GM21717 (cell line): ENCODE measurements around the gene HSD17B2.

Experiments used
- ATAC-seq: cut with Tn5 transposase; IDR thresholded peaks from one replicate; pipeline ENCODE4 v1.9.1; 2021; ENCODE audit warnings: mild to moderate bottlenecking, moderate library complexity; ENCODE audit not compliant: unreplicated experiment

The HSD17B2 gene

DNA sequence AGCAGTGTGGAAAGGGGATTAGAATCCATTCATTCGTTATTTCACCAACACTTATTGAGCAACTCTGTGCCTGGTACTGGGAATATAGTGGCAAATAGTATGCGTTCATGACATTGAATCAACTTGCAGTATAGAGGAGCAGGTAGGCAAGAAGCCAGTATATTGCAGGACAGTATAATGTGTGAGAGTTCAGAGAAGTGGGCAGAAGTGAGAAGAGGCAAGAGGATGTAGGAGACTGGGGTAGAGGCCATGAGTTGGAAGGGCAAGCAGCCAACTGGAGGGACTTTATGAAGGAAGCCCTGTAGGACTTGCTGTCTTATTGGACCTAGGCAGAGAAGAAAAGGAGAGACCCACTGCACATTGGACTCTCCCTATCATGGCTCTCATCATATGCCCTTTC lies 12.3 kb downstream of the HSD17B2 start:
- ATAC-seq = no peak

DNA sequence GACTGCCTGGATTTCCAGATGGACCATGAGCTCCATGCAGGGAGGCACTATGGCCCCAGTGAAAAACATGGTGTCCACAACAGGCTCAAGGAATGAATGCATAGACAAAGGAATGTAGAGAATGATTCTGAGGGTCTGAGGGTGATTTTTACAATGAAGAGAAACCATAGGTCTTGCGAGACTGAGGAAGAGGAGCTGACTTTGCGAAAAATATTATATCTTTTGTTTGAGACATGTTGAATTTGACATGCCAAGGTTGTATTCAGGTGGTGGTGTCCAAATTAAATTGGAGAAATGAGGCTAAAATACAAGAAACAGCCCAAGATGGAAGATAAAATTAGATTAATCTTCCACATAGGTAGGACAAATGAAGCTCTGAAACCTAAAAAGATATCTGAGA lies 12.7 kb downstream of the HSD17B2 start:
- ATAC-seq = no peak

DNA sequence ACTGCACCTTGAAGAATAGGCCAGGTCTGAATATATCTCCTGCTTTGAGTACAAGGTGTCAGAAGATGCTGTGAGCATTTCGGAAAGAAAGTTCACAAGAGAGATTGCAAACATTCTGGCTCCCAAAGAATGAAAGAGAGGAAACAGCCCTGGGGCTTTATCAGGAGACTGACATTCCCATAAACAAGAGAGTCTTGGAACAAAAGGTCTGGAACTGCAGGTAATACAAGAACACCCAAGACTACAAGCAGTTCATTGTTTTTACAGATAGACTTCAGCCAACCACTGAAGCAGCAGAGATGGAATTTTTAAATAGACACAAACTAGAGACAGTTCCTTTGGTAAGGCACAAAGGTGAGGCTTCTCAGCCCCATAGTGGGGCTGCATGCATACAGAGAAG lies 14.4 kb downstream of the HSD17B2 start:
- ATAC-seq = no peak

DNA sequence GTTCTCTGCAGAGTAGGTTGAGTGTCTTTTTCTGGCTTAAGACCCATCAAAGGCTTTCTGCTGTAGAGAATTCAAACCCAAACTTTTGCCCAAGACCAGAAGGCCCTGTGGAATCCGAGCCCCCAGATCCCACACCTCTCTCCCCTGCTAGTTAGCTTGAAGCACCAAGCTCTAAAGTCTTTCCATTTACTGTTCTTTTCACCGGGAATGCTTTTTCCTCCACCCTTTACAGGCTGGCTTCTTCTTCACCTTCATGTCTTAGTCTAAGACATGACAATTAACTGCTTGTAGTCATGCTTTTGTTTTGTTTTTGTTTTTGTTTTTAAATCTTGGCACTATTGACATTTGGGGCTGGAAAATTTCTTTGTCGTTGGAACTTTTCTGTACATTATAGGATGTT lies 15.5 kb downstream of the HSD17B2 start:
- no peak for ATAC-seq

DNA sequence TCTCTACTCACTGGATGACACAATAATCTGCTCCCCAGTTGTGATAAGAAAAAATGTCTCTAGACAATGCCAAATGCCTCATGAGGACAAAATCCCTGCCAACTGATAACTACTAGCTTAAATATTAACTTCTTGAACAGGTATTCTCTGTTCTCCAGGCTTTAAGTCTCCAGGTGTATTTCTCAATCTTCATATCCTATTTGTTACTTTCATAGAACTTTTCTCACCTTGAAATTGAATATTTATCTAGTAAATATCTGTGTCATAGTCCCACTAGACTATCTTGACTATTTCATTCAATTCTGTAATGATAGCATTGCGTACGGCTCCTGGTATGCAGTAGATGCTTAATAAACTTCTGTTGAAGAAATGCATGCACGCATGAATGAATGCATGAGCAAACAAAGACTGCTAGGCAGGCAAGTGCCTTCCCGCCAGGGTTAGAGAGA lies 15.9 kb downstream of the HSD17B2 start:
- no peak for ATAC-seq

DNA sequence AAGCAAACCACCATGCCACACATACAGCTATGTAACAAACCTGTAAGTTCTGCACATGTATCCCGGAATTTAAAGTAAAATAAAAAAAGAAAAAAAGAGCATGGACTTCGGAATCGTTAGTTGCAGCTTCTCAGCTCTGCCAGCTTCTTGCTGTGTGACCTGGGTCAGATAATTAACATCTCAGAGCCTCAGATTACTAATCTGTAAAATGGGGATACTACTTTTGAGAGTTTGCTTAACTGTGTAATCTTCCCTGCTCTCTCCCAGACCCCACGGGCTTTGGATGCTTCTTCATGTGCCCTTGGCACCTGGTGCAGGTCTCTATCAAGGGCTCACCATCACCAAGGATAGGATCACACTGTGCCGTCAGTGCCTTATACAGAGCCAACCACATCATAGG lies 16.6 kb downstream of the HSD17B2 start:
- no peak for ATAC-seq

DNA sequence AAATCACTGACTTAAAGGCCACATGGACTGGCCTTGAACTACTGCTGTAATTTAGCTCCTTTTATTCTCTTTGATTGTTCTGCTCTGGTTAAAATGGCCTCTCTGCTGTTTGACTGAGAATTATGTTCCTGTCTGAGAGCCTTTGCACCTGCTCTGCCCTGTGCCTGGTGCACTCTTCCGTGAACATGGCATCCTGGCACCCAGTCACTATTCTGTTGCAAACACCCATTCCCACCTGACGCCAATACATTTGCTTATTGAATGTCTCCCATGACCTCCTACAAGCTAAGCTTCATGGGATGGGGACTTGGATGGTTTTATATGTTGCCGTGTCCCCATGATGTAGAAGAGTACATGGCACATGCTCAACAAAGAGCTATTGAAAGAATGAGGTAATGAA lies 20.1 kb downstream of the HSD17B2 start:
- ATAC-seq = no peak

DNA sequence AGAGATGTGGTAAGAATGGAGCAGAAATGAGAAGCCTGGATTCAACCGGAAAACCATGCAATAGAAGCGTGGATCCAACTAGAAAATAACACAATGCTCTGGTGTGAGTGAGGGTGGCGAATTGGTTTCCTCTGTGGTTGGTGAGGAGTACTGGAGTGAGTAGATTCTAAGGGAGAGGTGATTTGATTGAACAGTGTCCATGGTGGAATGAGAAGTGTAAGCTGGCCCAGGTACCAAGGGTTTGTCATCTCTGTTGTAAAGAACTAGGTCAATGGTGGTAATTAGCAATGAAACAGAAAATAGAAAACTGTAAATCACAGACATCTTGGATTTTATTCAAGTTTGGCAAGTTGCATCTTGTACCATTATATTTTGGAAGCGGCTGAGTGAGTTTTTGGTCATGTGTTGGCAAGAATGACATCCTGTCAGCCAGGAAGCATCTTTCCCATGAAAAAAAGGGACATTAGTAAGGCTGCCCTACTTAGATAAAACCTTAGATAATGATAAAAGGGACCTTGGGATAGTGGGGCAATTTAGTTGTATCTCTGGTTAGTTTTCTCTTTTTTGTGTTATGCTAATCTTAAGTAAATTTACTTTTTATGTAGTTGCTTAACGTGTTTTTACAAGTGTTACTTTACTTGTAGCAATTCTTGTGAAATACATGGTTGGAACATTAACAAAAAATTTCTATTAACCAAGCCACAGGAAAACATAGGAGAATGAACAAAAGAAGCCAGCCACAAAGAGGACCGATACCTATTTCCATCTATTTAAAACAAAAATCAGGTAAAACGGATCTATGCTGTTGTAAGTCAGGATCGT lies 20.9 kb downstream of the HSD17B2 start:
- no peak for ATAC-seq

DNA sequence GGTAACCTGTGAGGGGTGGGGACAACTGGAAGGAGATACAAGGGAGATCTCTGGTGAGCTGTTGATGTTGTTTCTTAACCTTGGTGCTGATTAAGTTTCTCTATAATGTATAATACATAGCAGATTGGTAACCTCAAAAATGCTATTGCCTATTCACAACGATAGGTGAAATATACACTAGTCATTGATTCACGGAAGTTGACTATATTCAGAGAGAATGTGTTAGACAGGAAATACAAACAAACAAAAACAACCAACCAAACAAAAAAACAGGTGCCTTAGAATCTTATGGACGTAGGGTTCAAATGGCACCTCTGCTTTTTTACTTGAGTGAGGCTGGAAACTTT lies 21.5 kb downstream of the HSD17B2 start:
- ATAC-seq = no peak

DNA sequence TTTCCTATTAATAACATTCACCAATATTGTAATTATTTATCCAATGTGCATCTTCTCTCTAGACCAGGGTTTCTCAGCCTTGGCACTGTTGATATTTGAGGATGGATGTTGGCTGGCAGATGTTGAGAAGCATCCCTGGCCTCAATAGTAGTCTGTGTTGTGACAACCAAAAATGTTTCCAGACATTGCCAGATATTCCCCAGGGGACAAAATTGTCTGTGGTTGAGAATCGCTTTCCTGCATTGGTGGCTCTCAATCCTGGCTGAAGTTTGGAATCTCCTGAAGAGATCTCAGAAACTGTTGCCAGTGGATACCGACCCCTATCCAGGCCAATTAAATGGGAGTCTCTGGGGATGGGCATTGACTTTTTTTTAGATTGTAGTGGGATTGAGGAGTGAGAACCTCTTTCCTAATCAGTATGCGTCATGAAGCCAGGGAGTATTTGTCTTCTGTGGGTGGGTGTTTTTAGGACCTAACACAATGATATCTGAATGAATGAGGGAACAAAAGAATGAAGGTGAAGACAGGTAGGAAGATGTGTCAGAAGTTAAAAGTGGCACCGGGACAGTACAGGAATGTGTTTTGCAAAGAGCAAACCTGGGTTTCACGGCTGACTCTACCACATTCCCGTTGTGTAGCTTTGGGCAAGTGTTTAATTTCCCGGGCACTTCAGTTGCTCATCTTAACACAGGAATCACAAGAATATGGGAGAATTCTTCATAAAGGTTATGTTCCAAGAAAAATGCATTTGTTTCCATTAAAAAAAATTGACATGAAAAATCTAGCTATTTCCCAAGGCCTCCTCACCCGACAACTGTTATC lies 24.3 kb downstream of the HSD17B2 start:
- no peak for ATAC-seq

DNA sequence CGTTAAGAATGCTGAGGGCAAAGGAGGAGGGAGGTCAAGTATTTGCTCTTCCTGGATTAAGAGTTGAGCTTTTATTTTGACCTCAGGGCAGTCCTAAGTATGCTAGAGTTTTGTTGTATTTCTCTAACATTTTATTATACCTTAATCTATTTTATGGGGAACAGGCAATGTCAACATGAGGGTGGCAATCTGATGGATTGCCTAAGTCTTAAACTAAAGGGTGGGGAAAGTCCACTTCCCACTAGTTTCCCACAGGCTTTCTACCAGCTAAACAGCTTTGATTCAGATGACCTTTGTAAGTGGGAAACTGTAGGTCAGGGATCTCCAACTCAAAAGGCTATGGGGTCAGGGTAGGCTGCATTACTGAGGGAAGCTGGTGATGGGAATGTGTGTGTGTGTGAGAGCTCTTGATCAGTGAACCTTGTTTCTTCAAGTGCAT lies 24.9 kb downstream of the HSD17B2 start:
- ATAC-seq = no peak

DNA sequence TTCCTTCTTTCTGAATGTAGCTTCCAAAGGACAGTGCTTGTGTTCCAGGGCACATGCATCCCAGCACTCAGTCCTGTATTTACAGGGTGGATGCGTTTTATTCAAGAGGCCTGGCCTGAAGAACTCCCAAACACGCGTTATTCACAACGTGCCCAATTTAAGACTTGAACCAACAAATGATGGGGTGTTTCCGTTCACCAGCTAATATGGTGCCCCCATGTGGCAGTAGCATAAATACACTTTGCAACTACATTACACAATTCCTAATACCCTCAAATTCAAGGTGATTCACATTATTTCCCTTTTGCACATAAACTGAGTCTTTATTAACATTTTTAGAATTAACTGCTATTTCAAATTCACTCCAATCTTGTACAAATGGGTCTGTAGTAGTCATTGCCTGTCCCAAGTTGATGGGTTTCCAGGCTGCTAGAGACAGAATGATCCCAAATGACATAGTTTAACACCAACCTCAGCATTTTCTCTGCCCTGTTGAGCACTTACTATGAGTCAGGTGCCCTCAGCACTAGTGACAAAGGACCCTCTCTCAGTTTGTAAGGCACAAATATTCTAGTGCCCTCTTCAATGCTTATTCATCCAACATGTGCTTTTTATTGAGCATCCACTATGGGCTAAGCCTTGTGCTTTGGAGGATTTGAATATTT lies 26.9 kb downstream of the HSD17B2 start:
- ATAC-seq = no peak

DNA sequence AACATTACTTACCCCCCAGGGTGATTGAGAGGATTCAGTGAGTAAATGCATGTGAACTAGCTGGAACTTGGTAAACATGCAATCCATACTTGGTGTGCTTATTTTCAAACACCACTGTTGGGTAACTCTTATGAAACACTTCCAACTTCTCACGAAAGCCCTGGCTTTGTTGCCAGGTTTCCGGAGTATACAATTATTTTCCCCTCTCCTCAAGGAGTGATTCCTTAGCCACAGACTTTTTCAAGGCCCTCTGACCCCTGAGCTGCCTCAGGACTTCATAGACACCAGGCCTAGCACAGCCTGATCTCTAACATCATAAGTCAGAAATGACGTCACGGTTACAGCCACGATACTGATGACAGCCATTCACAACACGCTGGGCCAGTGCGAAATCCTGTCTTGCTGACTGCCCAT lies 27.6 kb downstream of the HSD17B2 start:
- no peak for ATAC-seq

DNA sequence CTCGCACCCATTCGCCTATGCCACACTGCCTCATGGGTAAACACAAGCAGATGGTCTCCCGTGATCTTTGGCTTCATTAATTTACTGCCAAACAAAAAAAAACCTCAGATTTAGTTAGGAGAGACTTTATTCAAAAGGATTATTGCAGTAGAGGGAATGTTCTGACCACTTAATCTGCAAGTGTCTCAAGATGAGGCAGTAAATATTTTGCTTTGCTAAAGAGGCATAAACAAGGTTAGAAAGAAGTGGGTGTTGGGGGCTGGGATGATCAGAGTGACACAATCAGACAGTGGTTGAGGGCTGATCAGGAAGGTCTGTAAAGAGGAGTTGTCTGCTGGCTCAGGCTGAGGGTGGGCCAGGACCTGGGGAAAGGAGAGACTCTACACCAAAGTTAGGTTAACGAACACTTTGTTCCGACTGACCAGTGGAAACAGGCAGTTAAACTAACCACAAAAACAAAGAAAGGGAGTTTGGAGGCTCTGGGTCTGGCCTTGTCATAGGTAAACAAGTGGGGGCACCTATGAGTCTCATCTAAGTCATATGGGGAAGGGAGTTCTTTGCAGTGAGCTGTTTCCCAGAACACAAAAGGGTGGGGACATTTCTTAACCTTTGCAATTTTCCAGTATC lies 28.5 kb downstream of the HSD17B2 start:
- ATAC-seq = no peak

DNA sequence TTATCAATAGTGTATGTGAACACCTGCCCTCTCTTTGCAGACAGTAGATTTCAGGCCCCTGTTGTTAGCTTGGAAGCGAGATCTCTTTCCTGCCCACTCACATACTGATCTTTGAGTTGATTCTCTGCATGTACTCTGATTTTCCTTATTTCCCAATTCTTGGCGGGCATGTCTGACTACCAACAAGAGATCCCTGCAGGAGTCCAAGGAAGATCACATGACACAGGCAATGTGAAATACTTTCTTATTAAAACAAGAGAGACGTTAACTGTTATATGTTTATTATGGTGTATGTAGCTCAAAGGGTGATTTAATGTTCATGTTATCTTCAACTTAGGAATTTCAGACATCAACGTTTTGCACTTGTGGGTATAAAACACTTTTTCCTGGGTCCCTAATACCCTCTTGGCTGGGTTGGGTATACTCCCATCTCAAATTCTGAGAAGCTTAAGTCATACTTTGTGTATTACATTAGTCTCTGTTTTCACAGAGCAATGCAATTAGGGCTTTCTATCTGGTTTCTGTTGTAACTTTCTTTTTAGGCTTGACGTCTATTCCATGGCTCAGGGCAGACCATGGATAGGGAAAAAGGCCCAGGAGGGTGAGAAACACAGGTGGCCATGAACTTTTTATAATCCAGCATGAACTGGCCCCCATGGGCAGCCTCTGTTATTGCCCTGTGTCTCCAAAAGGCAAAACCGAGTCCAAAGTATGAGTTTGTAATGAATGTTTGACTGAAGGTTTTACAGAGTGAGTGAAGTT lies 32.2 kb downstream of the HSD17B2 start:
- ATAC-seq = no peak

DNA sequence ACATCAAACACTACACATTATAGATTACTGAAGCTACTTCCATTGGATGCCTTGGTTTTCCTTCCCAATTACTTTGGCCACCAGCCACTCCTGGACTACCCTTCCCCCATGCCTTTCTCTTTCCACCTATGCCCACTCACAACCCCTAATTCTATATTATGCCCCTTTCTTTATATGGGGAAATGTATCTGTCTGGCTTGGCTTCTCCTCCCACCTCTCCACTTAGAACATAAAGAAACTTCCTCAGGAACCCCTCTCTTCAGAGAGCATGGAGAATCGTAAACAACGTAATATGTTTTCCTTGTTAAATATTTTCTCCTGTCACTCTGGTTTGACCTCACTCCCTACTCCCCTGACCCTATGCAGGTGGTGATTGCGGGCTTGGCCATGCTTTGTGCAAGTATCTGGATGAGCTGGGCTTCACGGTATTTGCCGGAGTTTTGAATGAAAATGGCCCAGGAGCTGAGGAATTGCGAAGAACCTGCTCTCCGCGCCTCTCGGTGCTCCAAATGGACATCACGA lies 32.8 kb downstream of the HSD17B2 start:
- ATAC-seq = no peak

DNA sequence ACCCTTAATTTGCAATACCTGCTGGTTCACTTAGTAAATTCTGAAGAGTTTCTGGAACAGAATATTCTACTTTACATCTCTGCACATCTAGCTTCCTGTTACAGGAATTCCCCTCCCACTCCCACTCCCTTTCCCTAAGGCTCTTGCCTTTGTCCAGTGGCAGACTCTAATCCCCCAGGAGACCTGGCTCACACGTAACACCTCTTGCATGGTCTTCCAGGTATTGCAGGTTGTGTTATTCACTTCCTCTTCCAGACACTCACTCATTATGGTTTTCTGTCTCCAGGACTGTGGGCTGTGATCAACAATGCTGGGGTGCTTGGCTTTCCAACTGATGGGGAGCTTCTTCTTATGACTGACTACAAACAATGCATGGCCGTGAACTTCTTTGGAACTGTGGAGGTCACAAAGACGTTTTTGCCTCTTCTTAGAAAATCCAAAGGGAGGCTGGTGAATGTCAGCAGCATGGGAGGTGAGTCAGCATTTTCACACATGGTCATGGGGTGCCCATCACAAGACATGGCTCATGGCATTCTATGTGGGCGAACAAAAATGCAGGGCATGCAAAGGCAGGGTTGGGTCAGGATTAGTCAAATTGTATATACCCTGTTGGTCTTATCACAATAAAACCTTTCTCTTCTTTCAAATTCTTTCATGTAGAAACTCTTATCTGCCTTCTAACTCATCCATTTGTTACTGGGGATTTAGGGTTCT lies 35.8 kb downstream of the HSD17B2 start:
- no peak for ATAC-seq

DNA sequence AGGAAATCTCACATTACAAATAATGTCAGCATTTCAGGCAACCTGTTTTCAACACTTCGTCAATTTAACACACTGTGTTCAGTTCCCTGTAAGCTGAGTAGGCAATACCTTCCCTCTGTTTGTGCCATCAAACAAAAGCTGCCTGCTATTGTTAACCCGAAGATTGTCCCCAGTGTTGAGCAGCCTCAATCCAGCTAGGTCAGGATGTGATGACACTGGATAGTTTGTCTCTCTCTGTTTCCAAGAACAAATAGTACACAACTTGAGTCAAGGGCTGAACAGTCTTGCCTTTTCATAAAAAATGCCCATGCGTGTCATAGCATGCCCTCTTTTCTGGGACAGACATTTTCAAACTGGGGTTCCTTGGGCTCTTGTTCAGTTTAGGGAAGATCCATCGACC lies 36.4 kb downstream of the HSD17B2 start:
- no peak for ATAC-seq

DNA sequence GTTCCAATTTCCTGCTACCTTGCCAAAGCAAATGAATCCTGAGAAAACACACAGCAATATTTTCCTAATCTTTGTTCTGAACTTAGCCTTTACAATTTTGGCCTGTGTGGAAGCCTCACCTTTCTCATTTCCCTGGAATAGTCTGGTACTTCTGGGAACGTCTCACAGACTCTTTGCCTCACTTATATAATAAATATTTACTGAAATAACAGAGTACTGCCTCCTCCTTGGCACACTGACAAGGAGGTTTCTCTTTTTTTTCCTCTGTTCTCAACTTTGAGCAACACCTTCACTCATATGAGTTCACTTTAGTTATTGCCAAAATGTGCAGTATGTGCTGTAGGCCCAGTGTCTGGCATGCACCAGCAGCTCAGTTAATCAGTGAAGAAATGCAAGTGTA lies 37.3 kb downstream of the HSD17B2 start:
- no peak for ATAC-seq
